GM13977 (cell line): ENCODE measurements around the gene LYPD6B.

Experiments
- DNase-seq: peaks from one replicate; pipeline ENCODE4 v3.0.0; 2012; ENCODE audit warnings: low spot score
- in situ Hi-C: fragments of 300-500 bp; cut with MboI; formaldehyde crosslinking; loops from one replicate; pipeline ENCODE4 v1.12.0; 2022; ENCODE audit warnings: low sequenced_read_pairs, low pct_unique_long_range_greater_than_20kb, mixed read lengths, inconsistent platforms; ENCODE audit not compliant: unreplicated experiment
- TF ChIP-seq, protein P1 (sequence below): IDR thresholded peaks from 2 replicates; pipeline ENCODE4 v1.5.1; 2012; ENCODE audit warnings: mild to moderate bottlenecking, control low read depth; ENCODE audit not compliant: insufficient read depth; ENCODE audit errors: extremely low read depth, missing control alignments

Gene LYPD6B

DNA sequence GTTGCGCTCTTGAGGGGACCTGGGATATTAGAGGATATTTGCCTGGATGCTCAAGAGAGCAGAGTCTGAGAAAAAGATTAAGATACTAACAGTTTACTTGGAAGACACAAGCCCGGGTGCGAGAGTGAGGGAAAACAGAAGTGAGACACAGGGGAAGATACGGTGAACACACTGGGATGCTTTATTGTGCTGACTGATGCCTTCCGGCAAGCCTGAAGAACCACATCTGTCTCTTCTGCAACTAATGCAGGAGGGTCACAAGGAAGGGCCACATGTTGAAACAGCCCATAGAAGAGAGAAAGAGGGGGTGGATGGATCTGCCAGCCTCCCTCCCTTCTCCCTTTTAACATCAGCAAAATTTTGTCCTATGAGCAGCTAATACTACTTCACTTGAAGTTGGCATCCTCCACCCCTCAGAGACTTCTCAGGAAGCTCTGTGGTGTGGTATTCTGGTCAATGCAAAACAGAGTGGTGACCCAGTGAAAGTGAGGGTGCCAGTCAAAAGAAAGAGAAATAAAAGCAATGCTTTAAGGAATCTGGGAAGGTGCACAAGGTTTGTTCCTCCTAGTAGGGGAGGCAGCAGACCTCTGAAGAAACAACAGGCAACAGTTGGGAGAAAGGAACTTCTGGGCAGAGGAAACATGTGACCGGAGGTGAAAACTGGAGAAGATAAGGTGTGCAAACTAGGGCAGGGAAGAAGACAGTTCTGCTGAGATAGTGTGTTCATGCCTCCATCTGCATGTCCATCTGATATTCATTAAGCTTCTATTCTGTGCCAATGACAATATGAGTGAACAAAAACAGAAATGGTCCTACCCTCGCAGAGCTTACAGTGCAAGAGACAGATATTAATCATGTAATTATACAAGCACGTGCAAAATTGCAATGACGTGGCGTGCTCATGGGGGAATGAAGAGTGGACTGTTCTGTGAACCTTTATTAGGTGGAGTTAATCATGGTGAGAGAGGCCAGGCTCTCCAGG, 107.1 kb downstream of the LYPD6B start:
- DNase-seq, result no peak
- in situ Hi-C loops, result no loop called here
- TF ChIP-seq, protein P1, sequence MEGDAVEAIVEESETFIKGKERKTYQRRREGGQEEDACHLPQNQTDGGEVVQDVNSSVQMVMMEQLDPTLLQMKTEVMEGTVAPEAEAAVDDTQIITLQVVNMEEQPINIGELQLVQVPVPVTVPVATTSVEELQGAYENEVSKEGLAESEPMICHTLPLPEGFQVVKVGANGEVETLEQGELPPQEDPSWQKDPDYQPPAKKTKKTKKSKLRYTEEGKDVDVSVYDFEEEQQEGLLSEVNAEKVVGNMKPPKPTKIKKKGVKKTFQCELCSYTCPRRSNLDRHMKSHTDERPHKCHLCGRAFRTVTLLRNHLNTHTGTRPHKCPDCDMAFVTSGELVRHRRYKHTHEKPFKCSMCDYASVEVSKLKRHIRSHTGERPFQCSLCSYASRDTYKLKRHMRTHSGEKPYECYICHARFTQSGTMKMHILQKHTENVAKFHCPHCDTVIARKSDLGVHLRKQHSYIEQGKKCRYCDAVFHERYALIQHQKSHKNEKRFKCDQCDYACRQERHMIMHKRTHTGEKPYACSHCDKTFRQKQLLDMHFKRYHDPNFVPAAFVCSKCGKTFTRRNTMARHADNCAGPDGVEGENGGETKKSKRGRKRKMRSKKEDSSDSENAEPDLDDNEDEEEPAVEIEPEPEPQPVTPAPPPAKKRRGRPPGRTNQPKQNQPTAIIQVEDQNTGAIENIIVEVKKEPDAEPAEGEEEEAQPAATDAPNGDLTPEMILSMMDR, result no peak

DNA sequence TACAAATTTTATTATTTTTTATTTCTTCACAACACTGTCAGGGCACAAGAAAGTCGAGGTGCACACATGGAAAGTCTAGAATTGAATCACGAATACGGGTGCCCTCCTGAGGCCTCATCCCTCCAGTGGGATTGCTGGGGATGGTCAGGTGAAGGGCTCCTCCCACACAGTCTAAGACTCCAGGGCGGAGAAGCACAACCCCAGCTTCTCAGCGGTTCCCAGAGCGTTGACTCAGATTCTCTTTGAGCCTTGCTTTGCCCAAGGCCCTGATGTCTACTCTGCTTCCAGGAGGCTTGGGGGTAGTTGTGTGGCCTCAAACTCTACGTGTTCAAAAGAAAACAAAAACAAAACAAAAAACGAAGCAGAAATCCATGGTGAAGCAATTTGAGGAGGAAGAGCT, 108.4 kb downstream of the LYPD6B start:
- in situ Hi-C loops, result no loop called here
- no peak for DNase-seq
- TF ChIP-seq, protein P1, result no peak

DNA sequence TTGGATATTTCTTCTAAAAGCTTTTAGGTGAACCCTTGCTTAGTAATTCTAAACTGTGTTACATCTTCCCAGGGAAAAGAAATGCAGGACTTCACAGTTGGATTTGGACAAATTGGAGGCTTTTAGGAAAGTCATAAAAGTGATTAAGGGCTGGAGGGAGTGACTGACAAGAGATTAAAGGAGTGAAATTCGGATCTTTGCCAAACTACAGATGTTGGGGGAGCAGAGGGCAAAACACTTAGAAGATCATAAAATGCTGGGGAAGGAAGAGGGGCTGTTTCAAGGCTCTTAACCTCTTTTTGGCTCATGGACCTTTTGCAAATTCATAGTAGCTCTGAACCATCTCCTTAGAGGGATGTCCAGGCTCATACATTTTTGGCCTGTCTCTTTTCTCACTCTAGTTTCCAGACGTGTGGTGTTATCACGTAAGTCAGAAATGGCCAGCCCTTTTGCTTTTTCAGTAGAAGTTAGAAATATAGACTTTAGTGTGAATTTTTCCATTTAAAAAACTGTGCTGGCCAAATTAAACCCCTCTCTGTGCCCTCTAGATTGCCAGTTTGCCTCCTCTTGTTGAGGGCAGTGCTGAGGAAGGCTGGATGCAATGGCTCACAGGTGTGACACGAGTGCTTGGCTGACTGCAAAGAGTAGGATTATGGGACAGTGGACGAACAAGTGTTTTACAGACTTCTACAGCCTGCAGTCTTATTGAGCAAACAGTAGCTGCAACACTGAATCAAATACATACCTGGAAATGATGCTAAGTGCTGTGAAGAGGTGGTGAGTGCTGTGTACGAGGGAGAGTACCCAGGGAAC, 109.9 kb downstream of the LYPD6B start:
- in situ Hi-C loops, result no loop called here
- TF ChIP-seq, protein P1, result no peak
- no peak for DNase-seq

DNA sequence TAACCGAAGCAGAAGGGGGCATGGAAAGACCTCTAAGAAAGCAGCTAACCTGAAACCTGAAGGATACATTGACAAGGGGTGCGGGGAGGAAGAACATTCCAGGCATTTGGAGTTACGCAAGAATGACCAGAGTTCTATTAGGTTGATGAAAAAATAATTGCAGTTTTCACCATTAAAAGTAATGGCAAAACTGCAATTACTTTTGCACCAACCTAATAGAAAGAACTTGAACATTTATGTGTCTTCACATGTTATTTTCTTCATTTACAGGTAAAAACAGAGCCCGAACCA, 110.5 kb downstream of the LYPD6B start:
- no peak for DNase-seq
- TF ChIP-seq, protein P1, result no peak
- in situ Hi-C loops, result no loop called here

DNA sequence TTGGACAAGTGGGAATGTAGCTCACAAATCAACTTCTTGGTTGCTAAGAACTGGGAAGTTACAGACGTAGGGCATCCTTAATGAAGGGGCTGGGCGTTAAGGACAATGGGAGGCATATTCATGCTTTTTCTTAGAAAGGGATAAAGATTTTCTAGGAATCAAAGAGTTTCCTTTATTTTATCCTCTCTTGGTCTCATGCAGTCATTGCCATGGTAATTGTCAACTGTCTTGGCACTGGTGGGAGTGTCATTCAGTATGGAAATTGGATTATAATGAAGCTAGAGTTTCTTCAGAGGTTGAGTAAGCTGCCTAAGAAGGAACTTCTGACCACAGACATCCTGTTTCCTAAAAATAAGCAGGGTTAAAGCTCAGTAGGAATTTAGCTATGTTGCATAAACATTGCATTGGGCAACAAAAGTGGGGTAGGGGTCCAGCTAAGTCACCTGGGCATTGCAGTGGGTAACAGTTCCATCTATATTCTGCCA, 114.0 kb downstream of the LYPD6B start:
- in situ Hi-C loops, result no loop called here
- no peak for DNase-seq
- TF ChIP-seq, protein P1, result no peak

DNA sequence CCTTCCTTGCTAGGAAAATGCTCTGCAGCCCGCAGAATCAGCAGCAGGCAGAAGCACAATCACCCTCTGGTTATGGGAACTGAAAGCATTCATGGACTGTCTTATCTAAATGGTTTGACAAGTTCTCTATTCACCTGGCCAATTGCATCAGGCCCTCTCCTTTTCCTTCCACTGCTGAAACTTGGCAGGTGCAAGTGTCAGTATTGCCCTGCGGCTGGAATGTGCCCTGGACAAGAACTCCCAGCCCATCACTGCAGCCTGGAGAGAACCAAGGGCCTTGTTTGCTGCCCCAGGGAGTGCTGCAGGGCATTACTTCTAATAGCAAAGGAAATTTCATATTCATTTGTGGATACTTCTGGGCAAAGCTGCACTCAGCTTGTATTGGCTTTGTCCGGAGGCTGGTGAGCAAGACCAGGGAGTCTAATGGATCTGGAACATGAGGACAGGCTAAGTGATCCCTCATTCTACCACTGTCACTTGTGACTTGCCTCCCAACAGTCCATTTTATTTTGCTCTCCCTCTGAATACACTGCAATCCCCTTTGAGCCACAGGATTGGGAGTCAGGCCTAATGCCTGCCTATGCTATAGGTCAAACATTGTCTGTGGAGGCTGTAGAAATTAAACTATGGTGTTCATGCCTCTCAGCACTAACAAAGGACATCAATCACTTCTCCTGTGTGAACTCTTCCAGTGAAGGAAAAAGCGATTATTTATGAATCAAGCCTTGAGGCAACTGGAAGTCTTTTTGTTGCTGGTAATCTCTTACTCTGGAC, 116.9 kb downstream of the LYPD6B start:
- TF ChIP-seq, protein P1, result no peak
- in situ Hi-C loops, result no loop called here

More for the DNA sequence above, 116.9 kb downstream of the LYPD6B start:
- no peak for DNase-seq
